GM21825 (cell line): ENCODE data around the gene SEMA3E.

Experiments used
- ATAC-seq: cut with Tn5 transposase; IDR thresholded peaks from one replicate; pipeline ENCODE4 v1.9.1; 2021; ENCODE audit warnings: mild to moderate bottlenecking, moderate library complexity; ENCODE audit not compliant: unreplicated experiment

Gene SEMA3E

DNA sequence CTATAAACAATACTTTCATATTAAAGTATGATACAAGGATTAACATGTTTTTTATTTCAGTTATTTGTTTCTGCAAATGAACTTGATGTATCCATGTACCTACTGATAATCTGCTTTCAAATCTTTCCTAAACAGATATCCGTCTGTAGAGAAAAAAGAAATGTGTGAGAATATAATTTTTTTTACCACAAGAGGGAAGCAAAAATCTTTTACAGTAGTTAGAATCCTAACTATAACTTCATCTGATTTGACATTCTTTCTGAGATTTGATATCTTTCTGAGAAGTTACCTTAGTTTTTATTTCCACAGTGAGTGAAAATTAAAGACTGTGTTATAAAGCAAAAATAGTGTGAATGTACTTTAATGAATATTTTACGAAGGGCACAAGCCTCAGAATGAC lies 282.3 kb downstream of the SEMA3E start:
- ATAC-seq = no peak

- no peak for ATAC-seq
These were observed 283.2 kb downstream of the SEMA3E start for GRCh38 chr7:83365746-83366145.

DNA sequence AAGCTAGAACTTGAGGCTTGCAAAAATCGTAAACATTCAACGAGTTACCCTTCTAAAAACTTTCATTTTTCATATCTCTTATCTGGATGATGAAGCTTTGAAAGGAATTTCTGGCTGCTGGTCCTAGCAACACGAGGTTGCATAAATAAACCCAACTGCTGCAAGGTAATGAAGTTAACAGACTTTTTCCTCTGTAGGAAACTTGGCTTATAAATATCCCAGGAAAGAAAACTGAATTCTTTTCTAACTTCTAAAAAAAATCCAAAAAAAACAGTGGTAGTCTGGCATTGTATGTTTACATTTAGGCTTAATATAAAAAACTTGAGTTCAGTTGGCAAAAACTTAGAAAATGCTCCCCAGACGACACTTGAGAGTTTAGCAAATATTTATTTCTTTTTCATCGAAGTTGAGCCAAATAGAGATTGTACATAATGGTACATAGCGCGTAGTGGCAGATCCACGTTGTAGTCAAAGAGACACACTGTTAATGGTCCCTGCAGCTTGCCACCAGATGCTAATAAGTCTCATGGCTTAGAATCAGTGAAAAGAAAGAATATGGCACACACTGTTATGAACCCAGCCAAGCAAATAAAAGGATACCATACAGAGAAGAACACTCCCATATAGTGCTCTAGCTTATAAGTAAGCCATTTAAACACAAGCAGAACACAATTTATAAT lies 285.9 kb downstream of the SEMA3E start:
- no peak for ATAC-seq

DNA sequence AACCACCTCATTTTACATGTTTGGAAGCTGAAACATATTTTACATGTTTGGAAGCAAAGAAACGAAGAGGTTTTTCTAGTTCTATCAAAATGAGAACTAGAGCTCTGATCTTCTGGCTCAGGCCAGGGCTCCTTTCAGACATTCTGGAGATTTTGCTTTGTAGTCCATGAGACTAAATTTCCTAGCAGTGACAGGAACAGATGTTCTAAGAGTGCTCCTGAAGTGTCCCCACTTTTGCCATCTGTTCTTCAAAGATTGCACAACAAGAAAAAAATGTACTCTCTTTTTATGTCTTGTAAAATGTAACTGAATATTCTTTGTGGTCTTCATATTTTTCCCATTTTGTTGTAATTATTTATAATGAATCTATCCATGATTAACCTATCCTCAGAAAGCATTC lies 289.8 kb downstream of the SEMA3E start:
- ATAC-seq = no peak

DNA sequence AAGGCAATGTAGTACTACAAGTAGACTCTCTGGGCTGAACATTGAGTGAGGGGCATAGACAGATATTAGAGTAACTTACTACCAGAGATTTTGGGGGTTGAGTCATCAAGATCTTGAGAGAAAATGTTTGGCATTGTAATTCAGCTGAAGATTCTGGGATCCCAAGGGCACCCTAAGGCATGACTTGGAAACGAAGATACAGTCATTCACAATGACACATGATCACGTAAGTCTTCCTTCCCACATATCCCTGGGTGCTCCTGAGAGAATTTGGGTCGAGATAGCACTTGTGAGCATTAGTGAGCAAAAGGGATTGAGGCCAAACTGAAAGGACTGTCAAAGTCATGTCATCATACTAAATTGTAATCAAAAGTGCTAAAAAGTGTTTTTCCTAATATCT lies 293.8 kb downstream of the SEMA3E start:
- no peak for ATAC-seq

DNA sequence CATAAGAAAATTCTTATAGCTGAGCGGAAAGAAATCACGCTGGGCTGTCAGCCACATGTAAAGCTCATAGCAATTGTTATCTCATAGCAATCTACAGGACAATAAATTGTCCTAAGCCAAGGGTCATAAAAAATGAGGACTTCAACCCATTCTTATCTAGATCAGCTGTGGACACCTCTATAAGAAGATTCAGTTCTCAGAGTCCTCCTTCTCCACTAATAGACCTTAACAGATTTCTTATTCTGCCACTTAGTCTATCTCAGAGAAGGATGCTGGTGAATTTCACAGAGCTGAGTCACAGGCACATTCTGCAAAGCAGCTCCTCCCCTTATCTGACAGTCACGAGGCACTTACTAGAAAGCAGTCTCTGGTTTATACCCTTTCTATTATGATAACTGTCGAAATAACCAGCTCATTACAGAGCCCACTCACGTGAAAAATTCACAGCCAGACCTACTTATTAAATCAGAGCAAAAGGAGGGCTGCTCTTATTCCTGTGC lies 300.9 kb downstream of the SEMA3E start:
- ATAC-seq = no peak

- no peak for ATAC-seq
These were observed 309.0 kb downstream of the SEMA3E start for GRCh38 chr7:83339907-83340306.

- ATAC-seq = no peak
These were observed 310.5 kb downstream of the SEMA3E start for GRCh38 chr7:83338277-83338950.

DNA sequence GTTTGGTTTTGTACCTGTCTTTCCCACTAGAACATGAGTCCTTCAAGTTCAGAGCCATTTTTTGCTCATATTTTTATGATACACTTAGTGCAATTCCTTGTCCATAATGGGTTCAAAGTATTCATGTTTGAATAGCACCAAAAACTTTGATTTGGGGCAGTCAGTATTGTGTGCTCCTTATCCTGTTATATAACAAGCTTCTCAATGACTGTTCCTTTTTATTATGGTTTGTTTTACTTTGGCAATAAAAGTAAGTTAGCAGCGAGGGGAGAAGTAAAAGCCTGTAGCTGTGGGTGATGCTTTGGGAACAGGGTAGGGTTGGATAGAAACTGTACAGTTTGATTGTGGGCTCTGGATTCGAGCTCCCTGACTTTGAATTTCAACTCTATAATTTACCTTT lies 311.9 kb downstream of the SEMA3E start:
- no peak for ATAC-seq

GRCh38 chr7:83326223-83326622 lies 322.7 kb downstream of the SEMA3E start:
- ATAC-seq = no peak

DNA sequence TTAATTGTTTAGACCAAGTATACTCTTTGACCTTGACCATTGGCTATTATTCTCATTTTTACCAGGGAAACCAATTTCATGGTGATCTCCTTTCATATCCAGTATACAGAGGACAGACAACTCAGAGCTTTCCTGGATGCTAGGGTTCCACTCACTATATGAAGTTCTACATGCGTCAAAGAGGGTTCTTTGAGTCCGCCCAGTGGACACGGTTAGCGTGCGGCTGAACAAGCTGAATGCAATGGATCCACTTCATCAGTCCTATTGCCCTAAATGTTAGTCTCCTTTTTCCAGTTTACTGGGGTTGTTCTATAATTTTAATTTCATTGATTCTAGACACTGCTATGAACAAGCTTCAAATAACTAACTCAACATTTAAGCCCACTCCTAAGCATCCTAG lies 323.9 kb downstream of the SEMA3E start:
- ATAC-seq = no peak

GRCh38 chr7:83324596-83324995 lies 324.3 kb downstream of the SEMA3E start:
- no peak for ATAC-seq

GRCh38 chr7:83321011-83321410 lies 327.9 kb downstream of the SEMA3E start:
- no peak for ATAC-seq

DNA sequence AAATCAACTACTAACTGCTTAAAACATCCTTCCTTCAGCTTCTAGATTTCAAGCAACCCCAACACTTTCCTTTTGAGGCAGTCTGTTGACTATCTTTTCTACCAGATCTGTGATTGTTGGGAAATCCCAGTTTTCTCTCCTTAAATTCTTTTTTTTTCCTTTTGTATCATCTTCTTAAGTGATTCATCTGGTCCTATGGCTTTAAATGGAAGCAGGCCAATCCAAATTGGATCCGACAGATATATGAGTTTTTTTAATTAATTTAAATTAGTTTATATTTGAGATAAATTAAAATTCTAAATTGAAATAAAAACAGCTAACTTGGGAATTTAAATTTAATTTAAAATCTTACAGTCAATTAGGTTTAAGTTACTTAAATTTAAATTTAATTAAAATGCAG lies 335.0 kb downstream of the SEMA3E start:
- ATAC-seq = no peak
